H1 (cell line): Measurements from ENCODE around the gene ADGRL3.

Experiments
- CHD2 ChIP-seq: IDR thresholded peaks from 2 replicates; pipeline ENCODE4 v1.6.1; 2012; ENCODE audit warnings: low read length, improper control_type of control experiment
- FOSL1 ChIP-seq: IDR thresholded peaks from 2 replicates; pipeline ENCODE4 v1.6.1; 2011; ENCODE audit warnings: mild to moderate bottlenecking, low read depth, low read length, moderate library complexity; ENCODE audit not compliant: insufficient read depth
- KDM5A ChIP-seq: fragments of 200-600 bp; IDR thresholded peaks from 2 replicates; pipeline ENCODE4 v1.7.1; 2012; ENCODE audit warnings: mild to moderate bottlenecking, low read length, inconsistent platforms, mixed read lengths
- NRF1 ChIP-seq: IDR thresholded peaks from 2 replicates; pipeline ENCODE4 v1.6.1; 2011; ENCODE audit warnings: mild to moderate bottlenecking, low read depth, low read length, improper control_type of control experiment
- POLR2A ChIP-seq, 2 experiments: IDR thresholded peaks; 1 replicate in 1 of 2; 2 replicates in 1 of 2; pipeline ENCODE4 v1.6.1; 2011; ENCODE audit warnings: low read depth in 2 of 2, low read length in 2 of 2, mild to moderate bottlenecking in 2 of 2; ENCODE audit errors: control extremely low read depth in 1 of 2
- SIN3A ChIP-seq, 2 experiments: IDR thresholded peaks in 1 of 2; conservative IDR thresholded peaks in 1 of 2; 2 replicates each; pipeline ENCODE4 v1.6.1; 2011 to 2012; ENCODE audit warnings: low read length in 2 of 2, improper control_type of control experiment in 1 of 2, low read depth in 1 of 2, mild to moderate bottlenecking in 1 of 2
- SP1 ChIP-seq: IDR thresholded peaks from 2 replicates; pipeline ENCODE4 v1.6.1; 2011; ENCODE audit warnings: low read depth, low read length
- SUZ12 ChIP-seq: fragments of 200-600 bp; sonication (generic); IDR thresholded peaks from 2 replicates; pipeline ENCODE4 v1.6.1; 2012; ENCODE audit warnings: mild to moderate bottlenecking, inconsistent platforms, low read length, moderate library complexity, mixed read lengths
- TCF12 ChIP-seq: IDR thresholded peaks from 2 replicates; pipeline ENCODE4 v1.6.1; 2011; ENCODE audit warnings: low read depth, mild to moderate bottlenecking, low read length
- TEAD4 ChIP-seq: IDR thresholded peaks from 2 replicates; pipeline ENCODE4 v1.6.1; 2012; ENCODE audit warnings: low read depth, low read length, inconsistent platforms, mixed read lengths
- TF ChIP-seq, protein P1 (sequence below), 3 experiments: IDR thresholded peaks; 1 replicate in 2 of 3; 2 replicates in 1 of 3; pipeline versions ENCODE4 v1.5.1 to v1.6.1; 2011; ENCODE audit warnings: low read length in 3 of 3, mild to moderate bottlenecking in 3 of 3, inconsistent platforms in 2 of 3, low read depth in 1 of 3, moderate library complexity in 1 of 3; ENCODE audit not compliant: insufficient read depth in 1 of 3; ENCODE audit errors: control extremely low read depth in 1 of 3
- TF ChIP-seq, protein P2 (sequence below): IDR thresholded peaks from 2 replicates; pipeline ENCODE4 v1.6.1; 2012; ENCODE audit warnings: inconsistent platforms

GRCh38 chr4:61896634-61897033 lies 696.5 kb downstream of the ADGRL3 start:
- TF ChIP-seq, protein P1, sequence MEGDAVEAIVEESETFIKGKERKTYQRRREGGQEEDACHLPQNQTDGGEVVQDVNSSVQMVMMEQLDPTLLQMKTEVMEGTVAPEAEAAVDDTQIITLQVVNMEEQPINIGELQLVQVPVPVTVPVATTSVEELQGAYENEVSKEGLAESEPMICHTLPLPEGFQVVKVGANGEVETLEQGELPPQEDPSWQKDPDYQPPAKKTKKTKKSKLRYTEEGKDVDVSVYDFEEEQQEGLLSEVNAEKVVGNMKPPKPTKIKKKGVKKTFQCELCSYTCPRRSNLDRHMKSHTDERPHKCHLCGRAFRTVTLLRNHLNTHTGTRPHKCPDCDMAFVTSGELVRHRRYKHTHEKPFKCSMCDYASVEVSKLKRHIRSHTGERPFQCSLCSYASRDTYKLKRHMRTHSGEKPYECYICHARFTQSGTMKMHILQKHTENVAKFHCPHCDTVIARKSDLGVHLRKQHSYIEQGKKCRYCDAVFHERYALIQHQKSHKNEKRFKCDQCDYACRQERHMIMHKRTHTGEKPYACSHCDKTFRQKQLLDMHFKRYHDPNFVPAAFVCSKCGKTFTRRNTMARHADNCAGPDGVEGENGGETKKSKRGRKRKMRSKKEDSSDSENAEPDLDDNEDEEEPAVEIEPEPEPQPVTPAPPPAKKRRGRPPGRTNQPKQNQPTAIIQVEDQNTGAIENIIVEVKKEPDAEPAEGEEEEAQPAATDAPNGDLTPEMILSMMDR (IDR thresholded peaks at IDR 0.05; ENCODE audit: control extremely low read depth in 1 of 3, insufficient read depth in 1 of 3, low read depth in 1 of 3, low read length in 3 of 3) = no peak
- TF ChIP-seq TEAD4 (no peak), TCF12 (no peak), SUZ12 (no peak), CHD2 (no peak), POLR2A (IDR thresholded peaks at IDR 0.05; ENCODE audit: control extremely low read depth in 1 of 2, low read depth in 2 of 2, low read length in 2 of 2) (no peak), SIN3A (conservative IDR thresholded peaks at IDR 0.05 in 1 of 2, IDR thresholded peaks at IDR 0.05 in 1 of 2; ENCODE audit: low read depth in 1 of 2, low read length in 2 of 2) (no peak), KDM5A (no peak), SP1 (no peak), NRF1 (no peak), FOSL1 (no peak)
- TF ChIP-seq, protein P2, sequence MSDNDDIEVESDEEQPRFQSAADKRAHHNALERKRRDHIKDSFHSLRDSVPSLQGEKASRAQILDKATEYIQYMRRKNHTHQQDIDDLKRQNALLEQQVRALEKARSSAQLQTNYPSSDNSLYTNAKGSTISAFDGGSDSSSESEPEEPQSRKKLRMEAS = no peak
